Measurements from ENCODE around the gene CDH23.

- TF ChIP-seq CTCF (IDR thresholded peaks at IDR 0.05) (no peak), POLR2A (IDR thresholded peaks at IDR 0.05) (no peak), EP300 (IDR thresholded peaks at IDR 0.05) (no peak), POLR2AphosphoS5 (IDR thresholded peaks at IDR 0.05) (no peak)
Measured at GRCh38 chr10:71837098-71837827, 440.5 kb downstream of the CDH23 start.

Measured in upper lobe of left lung (tissue), 4 donors.